NB4 (cell line): ENCODE data around the gene GDAP1L1.

ENCODE experiments used
- MYC ChIP-seq: IDR thresholded peaks from 2 replicates; pipeline ENCODE4 v1.6.1; 2011; ENCODE audit warnings: low read depth, low read length
- POLR2A ChIP-seq: IDR thresholded peaks from 2 replicates; pipeline ENCODE4 v1.6.1; 2011; ENCODE audit warnings: mild to moderate bottlenecking; ENCODE audit not compliant: insufficient read length; ENCODE audit errors: extremely low read depth
- TF ChIP-seq, protein P1 (sequence below): IDR thresholded peaks from one replicate; pipeline ENCODE4 v1.5.1; 2012; ENCODE audit warnings: low read depth, low read length
- TF ChIP-seq, protein P2 (sequence below): IDR thresholded peaks from 2 replicates; pipeline ENCODE4 v1.6.1; 2011; ENCODE audit warnings: low read depth, low read length

DNA sequence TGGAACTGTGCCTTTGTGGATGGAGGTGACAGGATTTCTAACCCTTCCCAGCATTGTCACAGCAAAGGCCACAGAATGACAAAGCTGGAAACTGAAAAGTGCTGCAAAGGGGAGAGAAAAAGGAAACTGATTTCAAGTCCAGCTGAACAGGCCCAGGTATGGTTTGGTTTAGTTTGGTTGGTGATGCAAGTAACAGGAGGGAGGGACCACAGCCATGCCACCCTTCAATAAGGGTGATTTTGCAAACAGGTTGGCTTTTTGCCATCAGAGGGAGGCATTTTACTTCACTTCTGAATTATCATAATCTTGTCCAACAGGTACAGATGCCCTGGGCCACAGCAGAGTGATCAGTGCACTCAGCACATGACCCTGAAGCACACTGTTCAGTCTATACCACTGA, 57.3 kb downstream of the GDAP1L1 start:
- TF ChIP-seq POLR2A, result no peak
- TF ChIP-seq, protein P1, sequence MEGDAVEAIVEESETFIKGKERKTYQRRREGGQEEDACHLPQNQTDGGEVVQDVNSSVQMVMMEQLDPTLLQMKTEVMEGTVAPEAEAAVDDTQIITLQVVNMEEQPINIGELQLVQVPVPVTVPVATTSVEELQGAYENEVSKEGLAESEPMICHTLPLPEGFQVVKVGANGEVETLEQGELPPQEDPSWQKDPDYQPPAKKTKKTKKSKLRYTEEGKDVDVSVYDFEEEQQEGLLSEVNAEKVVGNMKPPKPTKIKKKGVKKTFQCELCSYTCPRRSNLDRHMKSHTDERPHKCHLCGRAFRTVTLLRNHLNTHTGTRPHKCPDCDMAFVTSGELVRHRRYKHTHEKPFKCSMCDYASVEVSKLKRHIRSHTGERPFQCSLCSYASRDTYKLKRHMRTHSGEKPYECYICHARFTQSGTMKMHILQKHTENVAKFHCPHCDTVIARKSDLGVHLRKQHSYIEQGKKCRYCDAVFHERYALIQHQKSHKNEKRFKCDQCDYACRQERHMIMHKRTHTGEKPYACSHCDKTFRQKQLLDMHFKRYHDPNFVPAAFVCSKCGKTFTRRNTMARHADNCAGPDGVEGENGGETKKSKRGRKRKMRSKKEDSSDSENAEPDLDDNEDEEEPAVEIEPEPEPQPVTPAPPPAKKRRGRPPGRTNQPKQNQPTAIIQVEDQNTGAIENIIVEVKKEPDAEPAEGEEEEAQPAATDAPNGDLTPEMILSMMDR, result no peak
- no peak for TF ChIP-seq MYC
- TF ChIP-seq, protein P2, sequence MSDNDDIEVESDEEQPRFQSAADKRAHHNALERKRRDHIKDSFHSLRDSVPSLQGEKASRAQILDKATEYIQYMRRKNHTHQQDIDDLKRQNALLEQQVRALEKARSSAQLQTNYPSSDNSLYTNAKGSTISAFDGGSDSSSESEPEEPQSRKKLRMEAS, result no peak
